Measurements from ENCODE around the gene BTBD2.
"Not testable (repeated sequence)": the region's sequence is repeated elsewhere in the genome, so short reads cannot be mapped to it uniquely, and the experiment has no call there.

BTBD2 gene

DNA sequence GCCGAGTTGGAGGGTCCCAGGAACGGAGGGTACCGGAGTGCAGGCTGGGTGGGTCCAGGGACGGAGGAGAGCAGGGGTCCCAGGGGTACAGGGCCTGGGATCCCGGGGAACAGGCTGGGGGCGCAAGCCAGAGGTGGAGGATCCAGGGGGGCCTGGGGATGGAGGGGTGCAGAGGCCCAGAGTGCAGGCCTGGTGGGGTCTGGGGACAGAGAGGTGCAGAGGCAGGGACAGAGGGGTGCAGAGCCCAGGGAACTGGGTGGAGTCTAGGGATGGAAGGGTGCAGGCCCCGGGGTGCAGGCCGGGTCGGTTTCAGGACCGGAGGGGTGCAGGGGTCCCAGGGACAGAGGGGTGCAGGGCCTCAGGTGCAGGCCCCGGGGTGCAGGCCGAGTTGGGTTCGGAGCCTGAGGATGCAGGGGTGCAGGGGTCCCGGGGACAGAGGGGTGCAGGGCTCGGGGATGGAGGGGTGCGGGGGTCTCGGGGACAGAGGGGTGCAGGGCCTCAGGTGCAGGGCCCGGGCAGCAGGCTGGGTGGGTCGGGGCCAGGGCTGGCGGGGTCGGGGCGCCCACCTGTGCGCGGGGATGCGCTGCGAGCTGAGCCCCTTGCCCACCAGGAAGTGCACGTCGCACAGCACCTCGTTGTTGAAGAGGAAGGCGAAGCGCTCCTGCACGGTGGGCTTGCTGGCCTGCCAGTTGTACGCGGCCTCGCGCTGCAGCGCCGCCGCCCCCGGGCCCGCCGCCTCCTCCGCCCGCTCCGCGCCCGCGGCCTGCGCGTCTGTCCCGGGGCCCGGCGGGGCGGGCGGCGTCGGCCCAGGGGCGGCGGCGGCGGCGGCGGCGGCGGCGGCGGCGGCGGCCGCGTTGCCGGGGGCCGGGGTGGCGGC, 545 bp downstream of the BTBD2 start:
- DNase-seq (ENCODE audit: low read depth in 2 of 2) = no peak

- no peak for DNase-seq (ENCODE audit: low read depth in 2 of 2)
Measured at GRCh38 chr19:2014131-2014571, 1.4 kb downstream of the BTBD2 start.

- DNase-seq (ENCODE audit: low read depth in 2 of 2) = no peak
Measured at GRCh38 chr19:2013683-2013961, 1.9 kb downstream of the BTBD2 start.

- no peak for DNase-seq (ENCODE audit: low read depth in 2 of 2)
Measured at GRCh38 chr19:2012941-2013682, 2.4 kb downstream of the BTBD2 start.

DNA sequence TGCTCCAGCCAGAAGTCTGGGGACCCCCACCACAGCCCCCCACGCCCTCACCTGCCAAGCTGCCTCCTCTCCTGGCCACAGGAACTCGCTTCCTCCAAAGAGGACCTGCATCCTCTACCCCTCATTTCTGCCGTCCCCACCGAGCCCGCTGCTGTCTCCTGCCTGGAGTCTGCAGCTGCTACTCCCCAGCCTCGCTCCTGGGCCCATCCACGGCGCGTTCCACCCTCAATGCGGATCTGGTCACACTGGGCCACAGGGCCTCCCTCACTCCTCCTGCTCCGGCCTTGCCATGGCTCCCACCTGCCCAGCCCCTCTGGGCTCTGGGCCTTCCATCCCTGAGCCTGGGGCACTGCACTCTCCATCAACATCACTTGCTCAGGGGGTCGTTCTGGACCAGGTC, 4.3 kb downstream of the BTBD2 start:
- no peak for DNase-seq (ENCODE audit: low read depth in 2 of 2)

- DNase-seq (ENCODE audit: low read depth in 2 of 2) = no peak
Measured at GRCh38 chr19:2010135-2010668, 5.3 kb downstream of the BTBD2 start.

- no peak for DNase-seq (ENCODE audit: low read depth in 2 of 2)
Measured at GRCh38 chr19:2003874-2004273, 11.6 kb downstream of the BTBD2 start.

DNA sequence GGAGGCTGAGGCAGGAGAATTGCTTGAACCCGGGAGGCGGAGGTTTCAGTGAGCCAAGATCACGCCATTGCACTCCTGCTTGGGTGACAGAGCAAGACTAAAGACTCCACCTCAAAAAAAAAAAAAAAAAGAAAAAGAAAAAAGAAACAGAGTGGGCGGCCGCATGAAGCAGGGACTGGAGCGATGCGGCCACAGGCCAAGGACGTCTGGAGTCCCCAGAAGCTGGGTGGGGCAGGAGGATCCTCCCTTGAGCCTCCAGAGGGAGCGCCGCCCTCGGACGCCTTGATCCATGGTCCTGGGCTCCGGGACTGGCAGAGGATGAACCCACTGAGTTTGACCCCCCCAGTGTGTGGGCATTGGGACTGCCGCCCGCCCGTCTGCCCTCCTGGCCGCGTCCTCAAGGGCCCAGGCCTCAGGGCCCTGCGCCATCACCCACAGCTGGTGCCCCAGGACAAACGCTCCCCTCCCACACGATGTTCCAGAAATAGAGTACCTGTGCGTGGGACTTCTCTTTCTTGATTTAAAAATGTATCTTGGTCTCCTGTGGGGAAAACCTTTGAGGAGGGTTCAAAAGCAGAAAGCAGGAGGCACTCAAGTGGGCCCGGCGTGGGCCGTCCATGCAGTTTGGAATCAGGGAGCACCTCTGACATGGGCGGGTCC, 15.5 kb downstream of the BTBD2 start:
- no peak for DNase-seq (ENCODE audit: low read depth in 2 of 2)

DNA sequence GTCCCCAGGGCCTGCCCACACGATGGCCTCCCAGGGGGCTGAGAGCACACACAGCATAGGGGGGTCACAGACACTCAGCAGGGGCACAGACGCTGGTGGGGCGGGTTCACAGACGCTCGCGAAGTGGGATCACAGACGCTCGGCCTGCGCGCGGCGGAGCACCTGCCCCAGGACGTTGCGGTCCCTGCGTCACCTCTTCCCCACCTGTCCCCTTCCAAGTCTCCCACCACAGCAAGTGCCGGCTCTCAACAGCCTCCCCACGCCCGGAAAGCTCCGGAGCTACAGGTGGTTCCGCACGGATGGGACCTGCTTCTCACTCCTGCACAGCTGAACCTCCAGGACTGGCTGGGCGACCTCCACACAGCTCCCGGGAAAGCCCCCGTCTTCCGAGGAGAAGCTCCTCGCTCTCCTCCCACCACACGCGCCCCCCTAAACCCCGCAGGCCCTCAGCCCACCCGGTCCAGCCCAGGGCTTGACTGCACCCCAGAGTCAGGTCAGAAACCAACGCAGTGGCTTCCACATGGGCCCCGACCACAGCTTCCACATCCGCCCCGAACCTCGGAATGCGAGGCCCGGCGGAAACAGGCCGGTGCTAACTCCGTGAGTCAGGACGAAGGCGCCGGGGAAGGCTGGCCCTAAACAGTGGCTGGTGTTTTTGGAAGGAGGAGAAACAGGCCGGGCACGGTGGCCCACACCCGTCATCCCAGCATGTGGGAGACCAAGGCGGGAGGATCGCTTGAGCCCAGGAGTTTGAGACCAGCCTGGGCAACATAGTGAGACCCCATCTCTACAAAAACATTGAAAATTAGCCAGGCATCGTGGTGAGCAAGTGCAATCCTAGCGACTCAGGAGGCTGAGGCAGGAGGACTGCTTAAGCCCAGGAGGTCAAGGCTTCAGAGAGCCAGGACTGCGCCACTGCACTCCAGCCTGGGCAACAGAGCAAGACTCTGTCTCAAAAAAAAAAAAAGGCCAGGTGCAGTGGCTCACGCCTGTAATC, 16.5 kb downstream of the BTBD2 start:
- DNase-seq (ENCODE audit: low read depth in 2 of 2) = no peak

DNA sequence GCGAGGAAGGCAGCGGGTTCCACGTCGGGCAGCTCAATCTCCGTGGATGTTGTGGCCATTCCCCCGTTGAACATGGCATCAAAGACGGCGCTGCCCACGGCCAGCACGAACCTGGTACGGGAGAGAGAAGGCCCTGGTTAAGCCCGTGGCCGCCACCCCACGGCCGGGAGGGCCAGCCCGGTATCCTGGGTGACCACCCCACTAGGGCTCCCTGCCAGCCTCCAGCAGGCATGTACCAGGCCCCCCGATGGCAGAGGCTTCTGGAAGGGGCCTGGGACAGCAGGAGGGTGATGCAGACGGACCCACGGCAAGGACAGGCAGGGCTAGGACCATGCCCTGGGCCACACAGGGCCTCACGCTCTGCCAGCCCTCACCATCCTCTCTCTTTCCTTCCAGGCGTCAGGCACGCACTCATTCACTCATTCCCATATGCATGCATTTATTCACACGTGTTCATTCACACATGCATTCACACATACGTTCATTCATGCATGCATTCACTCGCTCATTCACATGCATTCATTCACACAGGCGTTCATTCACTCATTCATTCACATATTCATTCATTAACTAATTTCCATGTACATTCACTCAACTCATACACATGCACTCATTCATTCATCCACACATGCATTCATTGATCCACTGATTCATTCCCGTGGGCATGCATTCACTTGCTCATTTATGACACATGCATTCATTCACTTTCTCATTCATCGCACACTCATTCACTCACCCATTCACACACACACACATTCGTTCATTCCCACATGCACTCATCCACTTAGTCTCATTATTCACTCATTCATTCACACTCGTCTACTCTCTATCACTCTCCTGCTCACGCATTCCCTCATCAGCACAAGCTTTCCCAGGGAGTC, 17.9 kb downstream of the BTBD2 start:
- DNase-seq (ENCODE audit: low read depth in 2 of 2) = no peak

- DNase-seq (ENCODE audit: low read depth in 2 of 2) = peak in 1 of 2 donors; percentile 24
Measured at GRCh38 chr19:1992759-1993260, 22.7 kb downstream of the BTBD2 start.

- no peak for DNase-seq (ENCODE audit: low read depth in 2 of 2)
Measured at GRCh38 chr19:1991018-1991913, 24.2 kb downstream of the BTBD2 start.

- no peak for DNase-seq (ENCODE audit: low read depth in 2 of 2)
Measured at GRCh38 chr19:1990230-1991017, 25.1 kb downstream of the BTBD2 start.

DNA sequence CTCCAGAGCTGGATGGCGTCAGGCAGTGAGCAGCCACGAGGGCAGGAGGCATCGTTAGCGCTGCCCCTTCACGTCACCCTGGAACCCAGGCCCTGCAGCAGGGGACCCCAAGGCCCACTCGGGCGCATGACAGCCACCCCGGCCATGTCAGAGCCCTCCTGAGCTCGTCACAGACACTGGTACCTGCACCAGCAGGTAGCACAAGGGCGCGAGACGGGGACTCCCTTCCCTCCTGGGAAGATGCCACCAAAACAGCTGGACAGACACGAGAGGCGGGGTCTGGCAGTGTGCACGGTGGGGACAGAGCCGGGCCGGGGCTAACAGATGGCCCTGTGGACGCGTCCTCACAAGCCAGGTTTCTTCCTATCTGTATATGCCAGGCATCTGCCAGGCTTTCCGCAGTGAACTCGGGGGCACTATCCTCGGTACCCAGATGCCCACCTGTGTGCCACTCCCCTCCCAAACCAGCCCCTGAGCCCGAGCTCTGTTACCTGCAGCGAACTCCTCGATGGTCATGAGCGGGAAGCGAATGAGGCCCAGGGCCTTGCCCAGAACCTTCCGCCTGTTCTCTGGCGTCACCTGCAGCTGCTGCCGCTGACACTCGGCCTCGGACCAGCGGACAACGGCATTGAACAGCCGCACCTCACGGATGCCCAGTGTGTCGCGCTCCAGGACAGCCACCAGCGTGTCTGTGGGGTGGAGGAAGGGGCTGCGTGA, 25.8 kb downstream of the BTBD2 start:
- no peak for DNase-seq (ENCODE audit: low read depth in 2 of 2)

DNA sequence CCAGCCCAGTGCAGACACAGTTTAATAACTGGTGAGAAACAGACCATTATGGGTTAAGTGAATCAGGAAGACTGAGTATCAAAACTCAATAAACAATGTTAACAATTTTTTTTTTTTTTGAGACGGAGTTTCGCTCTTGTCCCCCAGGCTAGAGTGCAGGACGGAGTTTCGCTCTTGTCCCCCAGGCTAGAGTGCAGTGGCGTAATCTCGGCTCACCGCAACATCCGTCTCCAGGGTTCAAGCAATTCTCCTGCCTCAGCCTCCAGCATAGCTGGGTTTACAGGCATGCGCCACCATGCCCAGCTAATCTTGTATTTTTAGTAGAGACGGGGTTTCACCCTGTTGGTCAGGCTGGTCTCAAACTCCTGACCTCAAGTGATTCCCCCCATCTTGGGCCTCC, 27.1 kb downstream of the BTBD2 start:
- not testable (repeated sequence) for DNase-seq (ENCODE audit: low read depth in 2 of 2)

GRCh38 chr19:1987197-1988187, 28.0 kb downstream of the BTBD2 start:
- DNase-seq (ENCODE audit: low read depth in 2 of 2) = no peak
